ENCODE results near the gene RGCC.

GRCh38 chr13:41515491-41516139 lies 58.3 kb downstream of the RGCC start:
- TF ChIP-seq POLR2AphosphoS5 (IDR thresholded peaks at IDR 0.05) (no peak), CTCF (IDR thresholded peaks at IDR 0.05) (no peak)

Data from stomach (tissue), 4 donors.